ENCODE measurements around the gene NAPSA. TPM values are rescaled to one million over a fixed set of nuclear protein-coding genes. Genes with fewer than 3 reads are reported as not detected.

NAPSA gene
- total RNA-seq, 4 donors from 2014 or later: 1.7 to 3.7 (median 3.5) TPM; not detected in 1

DNA sequence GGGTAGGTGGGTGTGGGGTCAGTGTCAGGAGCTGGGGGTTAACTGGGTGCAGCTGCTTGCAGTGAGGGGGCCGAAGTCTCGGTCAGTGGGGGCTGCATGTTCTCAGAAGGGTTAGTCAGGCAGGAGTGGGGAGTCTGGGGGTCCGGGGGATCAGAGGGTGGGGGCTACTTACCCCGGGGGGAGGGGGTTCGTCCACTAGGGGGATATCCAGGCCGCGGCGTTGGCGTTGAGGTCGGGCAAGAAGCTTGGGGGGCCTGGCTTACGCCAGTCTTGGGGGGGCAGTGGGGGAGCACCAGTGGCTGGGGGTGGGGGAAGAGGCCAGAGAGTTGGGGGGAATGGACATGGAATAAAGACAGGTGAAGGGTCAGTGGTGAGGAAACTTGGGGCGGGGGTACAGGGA is 45.4 kb downstream of the NAPSA start:
- TF ChIP-seq POLR2AphosphoS5 (IDR thresholded peaks at IDR 0.05) (no peak), POLR2A (IDR thresholded peaks at IDR 0.05) (no peak), EP300 (IDR thresholded peaks at IDR 0.05) (no peak)
- TF ChIP-seq, protein P1, sequence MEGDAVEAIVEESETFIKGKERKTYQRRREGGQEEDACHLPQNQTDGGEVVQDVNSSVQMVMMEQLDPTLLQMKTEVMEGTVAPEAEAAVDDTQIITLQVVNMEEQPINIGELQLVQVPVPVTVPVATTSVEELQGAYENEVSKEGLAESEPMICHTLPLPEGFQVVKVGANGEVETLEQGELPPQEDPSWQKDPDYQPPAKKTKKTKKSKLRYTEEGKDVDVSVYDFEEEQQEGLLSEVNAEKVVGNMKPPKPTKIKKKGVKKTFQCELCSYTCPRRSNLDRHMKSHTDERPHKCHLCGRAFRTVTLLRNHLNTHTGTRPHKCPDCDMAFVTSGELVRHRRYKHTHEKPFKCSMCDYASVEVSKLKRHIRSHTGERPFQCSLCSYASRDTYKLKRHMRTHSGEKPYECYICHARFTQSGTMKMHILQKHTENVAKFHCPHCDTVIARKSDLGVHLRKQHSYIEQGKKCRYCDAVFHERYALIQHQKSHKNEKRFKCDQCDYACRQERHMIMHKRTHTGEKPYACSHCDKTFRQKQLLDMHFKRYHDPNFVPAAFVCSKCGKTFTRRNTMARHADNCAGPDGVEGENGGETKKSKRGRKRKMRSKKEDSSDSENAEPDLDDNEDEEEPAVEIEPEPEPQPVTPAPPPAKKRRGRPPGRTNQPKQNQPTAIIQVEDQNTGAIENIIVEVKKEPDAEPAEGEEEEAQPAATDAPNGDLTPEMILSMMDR (IDR thresholded peaks at IDR 0.05): no peak
- Histone ChIP-seq H3K4me1 (peaks cover 16% of the 10 kb centered on the region), H3K9me3 (no peaks in the 10 kb centered on the region), H3K27me3 (peaks cover 35% of the 10 kb centered on the region), H3K27ac (no peak overlapping the region), H3K4me3 (no peak overlapping the region), H3K36me3 (no peaks in the 10 kb centered on the region)
- no peak for DNase-seq (ENCODE audit: low spot score in 2 of 2)
- 94% methylated on average over 9 of the region's 12 CpGs for WGBS

DNA sequence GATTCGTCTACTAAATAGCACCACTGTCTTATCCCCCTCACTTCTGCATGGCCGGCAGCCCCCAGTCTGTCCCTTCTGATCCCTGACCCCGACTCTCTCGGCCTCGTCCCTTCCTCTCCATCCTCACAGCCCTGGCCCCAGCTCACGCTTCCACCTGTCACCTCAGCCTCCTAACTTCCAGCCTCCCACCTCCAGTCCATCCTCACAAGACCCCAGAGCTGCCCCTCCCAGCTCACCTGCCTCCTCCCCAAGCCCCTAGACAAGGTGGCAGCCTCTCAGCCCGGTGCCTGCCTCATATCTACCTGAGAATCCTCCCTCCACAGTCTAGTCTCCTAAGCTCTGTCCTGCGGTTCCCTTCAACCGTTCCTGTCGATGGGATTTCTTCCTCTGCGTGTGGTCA is 46.3 kb downstream of the NAPSA start:
- no peaks in the 10 kb centered on the region for H3K9me3 ChIP-seq
- peaks cover 44% of the 10 kb centered on the region for H3K27me3 ChIP-seq

DNA sequence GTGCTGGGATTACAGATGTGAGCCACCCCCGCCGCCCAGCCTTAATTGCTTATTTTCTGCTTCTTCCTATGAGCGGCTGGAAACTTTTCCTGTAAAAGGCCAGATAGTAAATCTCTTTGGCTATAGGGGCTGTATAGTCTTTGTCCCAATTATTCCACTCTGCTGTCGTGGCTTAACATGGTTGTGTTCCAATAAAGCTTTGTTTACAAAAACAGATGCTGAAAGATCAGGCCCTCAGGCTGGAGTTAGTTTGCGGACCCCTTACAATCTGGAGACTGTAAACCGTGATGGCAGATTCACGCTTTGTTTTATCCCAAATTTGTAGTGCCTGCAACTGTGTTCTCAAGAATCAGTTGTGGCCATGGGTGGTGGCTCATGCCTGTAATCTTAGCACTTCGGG is 47.0 kb downstream of the NAPSA start:
- Histone ChIP-seq H3K4me1 (peaks cover 11% of the 10 kb centered on the region), H3K36me3 (no peaks in the 10 kb centered on the region), H3K9me3 (no peaks in the 10 kb centered on the region), H3K27me3 (peaks cover 51% of the 10 kb centered on the region), H3K27ac (no peak overlapping the region), H3K4me3 (no peak overlapping the region)
- DNase-seq (ENCODE audit: low spot score in 2 of 2): no peak
- TF ChIP-seq POLR2AphosphoS5 (IDR thresholded peaks at IDR 0.05) (no peak), POLR2A (IDR thresholded peaks at IDR 0.05) (no peak), EP300 (IDR thresholded peaks at IDR 0.05) (no peak)
- TF ChIP-seq, protein P1 (IDR thresholded peaks at IDR 0.05): no peak
- WGBS: 84% methylated on average over 8 of the region's 8 CpGs

More for the DNA sequence above, 46.3 kb downstream of the NAPSA start:
- no peak overlapping the region for H3K4me3 ChIP-seq
- no peaks in the 10 kb centered on the region for H3K36me3 ChIP-seq
- peaks cover 12% of the 10 kb centered on the region for H3K4me1 ChIP-seq
- no peak overlapping the region for H3K27ac ChIP-seq
- TF ChIP-seq POLR2A (IDR thresholded peaks at IDR 0.05): no peak
- TF ChIP-seq, protein P1 (IDR thresholded peaks at IDR 0.05): no peak
- no peak for TF ChIP-seq POLR2AphosphoS5 (IDR thresholded peaks at IDR 0.05)
- no peak for TF ChIP-seq EP300 (IDR thresholded peaks at IDR 0.05)
- DNase-seq (ENCODE audit: low spot score in 2 of 2): no peak
- WGBS: 86% methylated on average over 11 of the region's 11 CpGs

DNA sequence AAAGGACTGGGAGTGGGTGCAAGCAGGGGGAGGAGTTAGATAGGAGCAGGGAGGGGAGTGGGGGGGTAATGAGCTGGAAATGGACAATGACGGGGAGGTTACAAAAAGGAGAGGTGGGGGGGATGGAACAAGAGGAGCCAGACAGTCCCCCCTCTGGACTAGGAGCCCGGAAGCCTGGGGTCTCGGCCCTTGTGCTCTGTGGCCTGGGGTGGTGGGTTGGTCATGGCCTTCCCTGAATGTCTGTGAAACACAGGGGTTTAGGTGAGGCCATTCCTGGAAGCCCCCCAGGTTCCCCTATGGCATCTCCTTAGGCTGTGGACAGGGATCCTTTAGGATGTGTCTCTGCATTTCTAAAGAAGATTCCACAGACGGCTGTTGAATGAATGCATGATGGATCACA is 48.3 kb downstream of the NAPSA start:
- peaks cover 61% of the 10 kb centered on the region for H3K27me3 ChIP-seq
- no peak overlapping the region for H3K4me3 ChIP-seq
- TF ChIP-seq EP300 (IDR thresholded peaks at IDR 0.05) (no peak), POLR2AphosphoS5 (IDR thresholded peaks at IDR 0.05) (no peak), POLR2A (IDR thresholded peaks at IDR 0.05) (no peak)
- TF ChIP-seq, protein P1 (IDR thresholded peaks at IDR 0.05): no peak
- H3K9me3 ChIP-seq: no peaks in the 10 kb centered on the region
- H3K4me1 ChIP-seq: peaks cover 20% of the 10 kb centered on the region
- no peak overlapping the region for H3K27ac ChIP-seq
- 79% methylated on average over 3 of the region's 4 CpGs for WGBS
- H3K36me3 ChIP-seq: no peaks in the 10 kb centered on the region
- DNase-seq (ENCODE audit: low spot score in 2 of 2): no peak

DNA sequence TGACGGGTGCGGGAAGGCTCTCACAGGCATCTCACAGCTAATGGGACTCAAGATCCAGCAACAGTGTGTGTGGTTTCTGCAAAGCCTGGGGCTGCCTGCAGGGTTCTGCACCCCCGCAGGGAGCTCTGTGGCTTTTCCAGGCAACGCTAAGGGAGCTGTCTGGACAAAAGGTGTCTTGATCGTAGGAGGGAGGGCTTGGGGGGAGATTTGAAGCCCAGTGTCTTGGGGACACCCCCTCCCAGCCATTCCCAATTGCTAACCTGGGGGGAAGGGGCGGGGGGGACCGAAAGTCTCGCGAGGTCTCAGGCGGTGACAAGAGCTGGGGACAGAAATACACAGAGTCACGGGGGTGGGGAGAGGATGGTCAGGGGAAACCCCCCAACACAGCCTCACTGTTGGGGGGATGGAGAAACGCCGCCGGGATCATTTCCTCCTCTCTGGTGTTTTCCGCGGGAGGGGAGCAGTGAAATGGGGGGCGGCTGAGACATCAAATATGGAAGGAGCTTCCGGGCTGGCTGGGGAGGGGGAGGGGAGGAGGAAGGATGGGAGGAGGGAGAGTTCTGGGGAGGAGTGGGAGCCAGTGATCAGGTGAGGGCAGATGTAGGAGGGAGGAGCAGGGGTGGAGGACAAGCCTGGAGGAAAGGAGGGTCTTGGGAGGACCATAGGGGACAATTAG is 49.5 kb downstream of the NAPSA start:
- Histone ChIP-seq H3K9me3 (no peaks in the 10 kb centered on the region), H3K4me3 (no peak overlapping the region), H3K27ac (no peak overlapping the region), H3K36me3 (no peaks in the 10 kb centered on the region), H3K27me3 (peaks cover 72% of the 10 kb centered on the region), H3K4me1 (peaks cover 25% of the 10 kb centered on the region)
- TF ChIP-seq POLR2AphosphoS5 (IDR thresholded peaks at IDR 0.05) (no peak), POLR2A (IDR thresholded peaks at IDR 0.05) (no peak), EP300 (IDR thresholded peaks at IDR 0.05) (no peak)
- TF ChIP-seq, protein P1 (IDR thresholded peaks at IDR 0.05): no peak
- DNase-seq (ENCODE audit: low spot score in 2 of 2): no peak
- WGBS: 4% methylated on average over 18 of the region's 18 CpGs

Data from suprapubic skin (tissue), 4 donors.